HepG2 (cell line): ENCODE measurements around the gene RHBG. TPM values are rescaled to one million over a fixed set of nuclear protein-coding genes. Genes with fewer than 3 reads are reported as not detected.

Experiments used
- ETV5 ChIP-seq: IDR thresholded peaks from 2 replicates; pipeline ENCODE4 v1.6.1; 2018; ENCODE audit warnings: missing biosample characterization, missing genetic modification reagents, inconsistent platforms, borderline replicate concordance
- FOXA3 ChIP-seq: IDR thresholded peaks from 2 replicates; pipeline ENCODE4 v1.6.1; 2016; ENCODE audit warnings: missing genetic modification reagents, missing compliant biosample characterization
- HDAC2 ChIP-seq: sonication (generic); formaldehyde crosslinking; IDR thresholded peaks from 2 replicates; pipeline ENCODE4 v1.4.0; 2020; ENCODE audit warnings: missing genetic modification reagents
- HNF4A ChIP-seq: sonication (generic); formaldehyde crosslinking; IDR thresholded peaks from 2 replicates; pipeline ENCODE4 v1.4.0; 2020; ENCODE audit warnings: missing genetic modification reagents
- HNRNPLL ChIP-seq: fragments of 200-400 bp; formaldehyde crosslinking; IDR thresholded peaks from 2 replicates; pipeline ENCODE4 v1.6.1; 2017; ENCODE audit warnings: mild to moderate bottlenecking, low read depth, low read length; ENCODE audit not compliant: poor library complexity, severe bottlenecking
- KAT8 ChIP-seq: IDR thresholded peaks from 2 replicates; pipeline ENCODE4 v1.6.1; 2016; ENCODE audit warnings: missing genetic modification reagents, missing compliant biosample characterization
- NFKB2 ChIP-seq: sonication (generic); formaldehyde crosslinking; IDR thresholded peaks from 2 replicates; pipeline ENCODE4 v1.4.0; 2020; ENCODE audit warnings: missing genetic modification reagents, borderline replicate concordance
- PHF8 ChIP-seq: sonication (generic); formaldehyde crosslinking; IDR thresholded peaks from 2 replicates; pipeline ENCODE4 v1.5.0; 2020; ENCODE audit warnings: missing genetic modification reagents
- REL ChIP-seq: sonication (generic); formaldehyde crosslinking; conservative IDR thresholded peaks from 2 replicates; pipeline ENCODE4 v1.8.0; 2022; ENCODE audit warnings: mild to moderate bottlenecking, missing genetic modification reagents, moderate library complexity
- RELA ChIP-seq: sonication (generic); formaldehyde crosslinking; IDR thresholded peaks from 2 replicates; pipeline ENCODE4 v1.4.0; 2020; ENCODE audit warnings: missing genetic modification reagents
- REPIN1 ChIP-seq: sonication (generic); formaldehyde crosslinking; IDR thresholded peaks from 2 replicates; pipeline ENCODE4 v1.8.0; 2022; ENCODE audit warnings: missing genetic modification reagents, low read depth, mild to moderate bottlenecking, borderline replicate concordance
- RFXAP ChIP-seq: sonication (generic); formaldehyde crosslinking; IDR thresholded peaks from 2 replicates; pipeline ENCODE4 v1.4.0; 2020; ENCODE audit warnings: missing genetic modification reagents, borderline replicate concordance
- TBX2 ChIP-seq: sonication (generic); formaldehyde crosslinking; IDR thresholded peaks from 2 replicates; pipeline ENCODE4 v1.5.0; 2020; ENCODE audit warnings: missing genetic modification reagents, mild to moderate bottlenecking, borderline replicate concordance
- ZNF335 ChIP-seq: sonication (generic); formaldehyde crosslinking; IDR thresholded peaks from 2 replicates; pipeline ENCODE4 v1.4.0; 2020; ENCODE audit warnings: missing genetic modification reagents
- ZNF576 ChIP-seq: sonication (generic); formaldehyde crosslinking; IDR thresholded peaks from 2 replicates; pipeline ENCODE4 v1.4.0; 2020; ENCODE audit warnings: mild to moderate bottlenecking, missing genetic modification reagents
- ZNF646 ChIP-seq: sonication (generic); formaldehyde crosslinking; IDR thresholded peaks from 2 replicates; pipeline ENCODE4 v1.9.0; 2021; ENCODE audit warnings: mild to moderate bottlenecking, missing genetic modification reagents
- ZSCAN29 ChIP-seq: sonication (generic); formaldehyde crosslinking; conservative IDR thresholded peaks from 2 replicates; pipeline ENCODE4 v1.4.0; 2020; ENCODE audit warnings: mild to moderate bottlenecking, missing genetic modification reagents
- polyA plus RNA-seq, 8 experiments: library from polyadenylated mRNA; depleted of rRNA in 3 of 8; stranded (reverse) in 7 of 8; unstranded in 1 of 8; fragments of >200 nt; fragmentation: Illumina TruSeq in 4 of 8; extraction: Trizol in 4 of 8; gene quantifications; 2 replicates each; pipeline versions ENCODE4 v1.2.1 to v1.2.3, GENCODE V29; 2011 to 2016; ENCODE audit warnings: low read depth in 4 of 8, missing spikeins in 1 of 8, mixed read lengths in 1 of 8; ENCODE audit not compliant: insufficient read depth in 1 of 8
- total RNA-seq, 5 experiments: library from RNA; depleted of rRNA; stranded (reverse); fragments of >200 nt; fragmentation: Illumina TruSeq; extraction: Trizol; gene quantifications; 2 replicates each; pipeline ENCODE4 v1.2.3, GENCODE V29; 2016; ENCODE audit warnings: low read depth in 1 of 5

The RHBG gene
- total and polyA plus RNA-seq, 2 of the 13 experiments (the other 11 are each of a cell fraction or from before 2014, with no cell fraction given) = 61.8 to 73.5 TPM

GRCh38 chr1:156356875-156357534 lies 12.0 kb upstream of the RHBG start (continued):
- TF ChIP-seq ZNF646 (CRISPR knock-in tag) (no peak), HDAC2 (CRISPR knock-in tag) (peak; percentile 25; the same call in 1 of the 2 replicates), REL (CRISPR knock-in tag) (no peak), RFXAP (CRISPR knock-in tag) (peak; percentile 25; the same call in 1 of the 2 replicates), KAT8 (peak; percentile 37; the same call in 1 of the 2 replicates), RELA (CRISPR knock-in tag) (0 out of 2 replicates have a peak, but pooled peaks have one; percentile 59), HNF4A (CRISPR knock-in tag) (peak; percentile 72), ETV5 (peak; percentile 12; the same call in 1 of the 2 replicates), TBX2 (CRISPR knock-in tag) (peak; percentile 30; the same call in 1 of the 2 replicates), HNRNPLL (peak; percentile 54), REPIN1 (CRISPR knock-in tag) (0 out of 2 replicates have a peak, but pooled peaks have one; percentile 66), FOXA3 (CRISPR knock-in tag) (peak; percentile 43; the same call in 1 of the 2 replicates), ZNF335 (CRISPR knock-in tag) (0 out of 2 replicates have a peak, but pooled peaks have one; percentile 30), ZNF576 (CRISPR knock-in tag) (0 out of 2 replicates have a peak, but pooled peaks have one; percentile 31), PHF8 (0 out of 2 replicates have a peak, but pooled peaks have one; percentile 18), NFKB2 (CRISPR knock-in tag) (peak; percentile 45; the same call in 1 of the 2 replicates), ZSCAN29 (CRISPR knock-in tag) (no peak)
